ENCODE measurements around the gene WNT9A.

The WNT9A gene

DNA sequence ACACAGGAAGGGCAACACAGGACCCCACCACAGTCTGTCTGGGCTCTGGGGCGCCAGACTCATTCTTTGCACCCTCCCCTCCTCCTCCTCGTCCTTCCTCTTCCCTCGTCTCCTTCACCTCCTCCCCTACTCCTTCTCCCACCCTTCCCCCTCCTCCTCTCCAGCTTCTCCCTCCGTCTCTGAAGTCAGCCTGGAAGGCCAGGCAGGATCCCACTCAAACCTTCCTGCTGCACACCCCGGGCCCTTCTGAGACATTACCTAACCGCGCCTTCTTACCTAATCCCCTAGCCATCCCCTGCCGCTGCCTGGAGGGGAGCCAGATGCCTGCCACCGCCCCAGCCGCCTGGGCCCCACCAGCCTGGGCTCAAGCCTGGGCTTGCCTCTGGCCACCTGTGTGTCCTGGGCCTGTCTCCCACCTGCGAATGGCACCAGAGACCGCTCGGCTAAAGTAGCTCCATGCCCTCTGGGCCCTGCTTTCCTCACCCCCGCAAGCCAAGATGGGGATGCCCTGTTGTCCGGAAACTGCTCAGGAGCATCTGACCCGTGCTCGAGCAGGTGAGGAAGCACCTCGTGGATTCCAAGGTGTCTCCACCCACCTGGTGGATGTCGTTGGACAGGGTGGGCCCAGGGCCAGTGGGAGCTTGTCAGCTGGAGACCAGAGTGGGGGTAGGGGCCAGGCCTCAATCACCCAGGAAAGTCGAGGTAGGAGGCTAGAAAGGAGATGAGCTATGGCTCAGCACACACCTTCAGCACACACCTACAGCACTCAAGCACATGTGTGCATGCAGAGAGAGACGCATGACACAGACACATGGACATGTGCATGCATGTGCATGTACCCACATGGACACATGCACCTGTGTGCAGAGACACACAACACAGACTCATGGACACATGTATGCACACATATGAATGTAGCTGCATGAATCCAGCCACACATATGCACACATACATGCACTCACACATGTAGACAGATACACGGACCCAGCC is 31.9 kb downstream of the WNT9A start (continued):
- TF ChIP-seq, protein P1, sequence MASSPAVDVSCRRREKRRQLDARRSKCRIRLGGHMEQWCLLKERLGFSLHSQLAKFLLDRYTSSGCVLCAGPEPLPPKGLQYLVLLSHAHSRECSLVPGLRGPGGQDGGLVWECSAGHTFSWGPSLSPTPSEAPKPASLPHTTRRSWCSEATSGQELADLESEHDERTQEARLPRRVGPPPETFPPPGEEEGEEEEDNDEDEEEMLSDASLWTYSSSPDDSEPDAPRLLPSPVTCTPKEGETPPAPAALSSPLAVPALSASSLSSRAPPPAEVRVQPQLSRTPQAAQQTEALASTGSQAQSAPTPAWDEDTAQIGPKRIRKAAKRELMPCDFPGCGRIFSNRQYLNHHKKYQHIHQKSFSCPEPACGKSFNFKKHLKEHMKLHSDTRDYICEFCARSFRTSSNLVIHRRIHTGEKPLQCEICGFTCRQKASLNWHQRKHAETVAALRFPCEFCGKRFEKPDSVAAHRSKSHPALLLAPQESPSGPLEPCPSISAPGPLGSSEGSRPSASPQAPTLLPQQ (tag by site-specific recombination; IDR thresholded peaks at IDR 0.05) = peak; percentile 100
- TF ChIP-seq REPIN1 (tag by site-specific recombination; IDR thresholded peaks at IDR 0.05; ENCODE audit: low read depth) = 0 out of 2 replicates have a peak, but pooled peaks have one; percentile 42
- TF ChIP-seq ZNF544 (tag by site-specific recombination; IDR thresholded peaks at IDR 0.05) = no peak
- TF ChIP-seq, protein P2, sequence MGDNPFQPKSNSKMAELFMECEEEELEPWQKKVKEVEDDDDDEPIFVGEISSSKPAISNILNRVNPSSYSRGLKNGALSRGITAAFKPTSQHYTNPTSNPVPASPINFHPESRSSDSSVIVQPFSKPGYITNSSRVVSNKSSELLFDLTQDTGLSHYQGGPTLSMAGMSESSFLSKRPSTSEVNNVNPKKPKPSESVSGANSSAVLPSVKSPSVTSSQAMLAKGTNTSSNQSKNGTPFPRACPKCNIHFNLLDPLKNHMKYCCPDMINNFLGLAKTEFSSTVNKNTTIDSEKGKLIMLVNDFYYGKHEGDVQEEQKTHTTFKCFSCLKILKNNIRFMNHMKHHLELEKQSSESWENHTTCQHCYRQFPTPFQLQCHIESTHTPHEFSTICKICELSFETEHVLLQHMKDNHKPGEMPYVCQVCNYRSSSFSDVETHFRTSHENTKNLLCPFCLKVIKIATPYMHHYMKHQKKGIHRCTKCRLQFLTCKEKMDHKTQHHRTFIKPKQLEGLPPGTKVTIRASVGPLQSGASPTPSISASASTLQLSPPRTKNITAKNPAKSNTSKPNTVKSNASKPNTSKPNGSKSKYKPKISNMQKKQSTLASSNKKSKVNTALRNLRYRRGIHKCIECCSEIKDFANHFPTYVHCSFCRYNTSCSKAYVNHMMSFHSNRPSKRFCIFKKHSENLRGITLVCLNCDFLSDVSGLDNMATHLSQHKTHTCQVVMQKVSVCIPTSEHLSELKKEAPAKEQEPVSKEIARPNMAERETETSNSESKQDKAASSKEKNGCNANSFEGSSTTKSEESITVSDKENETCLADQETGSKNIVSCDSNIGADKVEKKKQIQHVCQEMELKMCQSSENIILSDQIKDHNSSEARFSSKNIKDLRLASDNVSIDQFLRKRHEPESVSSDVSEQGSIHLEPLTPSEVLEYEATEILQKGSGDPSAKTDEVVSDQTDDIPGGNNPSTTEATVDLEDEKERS (tag by site-specific recombination; IDR thresholded peaks at IDR 0.05) = no peak
- TF ChIP-seq ZNF274 (IDR thresholded peaks at IDR 0.05; ENCODE audit: low read length) = no peak
- TF ChIP-seq ZNF274 (tag by site-specific recombination; IDR thresholded peaks at IDR 0.05; ENCODE audit: borderline replicate concordance) = no peak

DNA sequence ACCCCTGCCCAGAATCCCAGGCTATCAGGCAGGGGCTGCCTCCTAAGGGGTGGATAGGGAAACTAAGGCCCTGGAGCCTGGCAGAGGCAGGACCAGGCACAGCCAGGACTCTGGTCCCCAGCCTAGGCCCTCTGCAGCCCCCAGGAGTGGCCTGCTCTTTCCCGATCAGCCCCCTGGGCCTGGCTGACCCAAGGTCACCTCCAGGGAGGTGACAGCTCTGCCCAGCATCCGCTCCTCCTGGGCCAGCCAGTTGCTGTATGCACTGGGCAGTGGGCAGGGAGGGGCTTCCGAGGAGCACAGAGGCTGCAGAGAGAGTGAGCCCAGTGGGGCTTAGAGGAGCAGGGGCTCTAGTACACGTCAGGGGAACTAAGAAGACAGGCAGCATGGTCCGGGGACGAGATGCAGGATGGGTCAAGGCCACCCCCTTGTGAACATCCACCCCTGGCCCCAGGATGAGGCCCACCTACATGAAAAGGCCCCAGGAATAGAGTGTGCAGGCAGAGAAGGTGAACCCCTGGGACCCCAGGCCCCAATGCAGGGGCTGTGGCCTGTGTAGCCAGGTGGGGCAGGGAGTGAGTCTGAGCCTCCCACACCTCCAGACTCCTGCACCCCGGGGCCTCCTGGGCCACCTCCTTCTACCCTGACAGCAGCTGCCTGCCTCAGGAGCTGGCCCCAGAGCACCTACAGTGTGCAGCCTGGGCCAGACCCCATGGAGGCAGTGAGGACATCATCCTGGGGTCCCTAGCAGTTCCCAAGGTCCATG is 32.8 kb downstream of the WNT9A start:
- ChIA-PET POLR2A (interaction anchor here (1.5 kb wide), 1 partner anchor 13 kb away, joined by 3 read pairs; no protein-coding TSS in a partner anchor), CTCF (interaction anchor here (1.5 kb wide), 1 partner anchor 153 kb away, joined by 3 read pairs; no protein-coding TSS in a partner anchor)
- Histone ChIP-seq H3K9me3 (ENCODE audit: control insufficient read depth, insufficient read depth, low read depth, low read length) (no peaks in the 10 kb centered on the region; the same call in 1 of the 2 replicates), H3K4me3 (ENCODE audit: low read depth, low read length) (no peak overlapping the region), H3K27ac (ENCODE audit: extremely low read depth, low read depth, low read length) (no peak overlapping the region; the same call in 1 of the 2 replicates), H3K4me1 (ENCODE audit: control insufficient read depth, insufficient read depth, low read length) (0 out of 2 replicates have a peak, but pooled peaks cover 2% of the 10 kb centered on the region), H3K36me3 (ENCODE audit: control insufficient read depth in 2 of 2, insufficient read depth in 1 of 2, low read length in 2 of 2) (no peaks in the 10 kb centered on the region)
- TF ChIP-seq ZNF423 (tag by site-specific recombination; IDR thresholded peaks at IDR 0.05) (no peak), ZNF37A (tag by site-specific recombination; IDR thresholded peaks at IDR 0.05) (no peak)

GRCh38 chr1:227913764-227914721 is 33.7 kb downstream of the WNT9A start:
- CTCF ChIA-PET = interaction anchor here (0.8 kb wide), 1 partner anchor 39 kb away, joined by 4 read pairs; no protein-coding TSS in a partner anchor
- POLR2A ChIA-PET = no interaction called here
- Histone ChIP-seq H3K4me3 (ENCODE audit: low read depth, low read length) (no peak overlapping the region), H3K36me3 (ENCODE audit: control insufficient read depth in 2 of 2, insufficient read depth in 1 of 2, low read length in 2 of 2) (no peaks in the 10 kb centered on the region), H3K4me1 (ENCODE audit: control insufficient read depth, insufficient read depth, low read length) (0 out of 2 replicates have a peak, but pooled peaks cover 2% of the 10 kb centered on the region), H3K27ac (ENCODE audit: extremely low read depth, low read depth, low read length) (no peak overlapping the region), H3K9me3 (ENCODE audit: control insufficient read depth, insufficient read depth, low read depth, low read length) (no peaks in the 10 kb centered on the region; the same call in 1 of the 2 replicates)
- TF ChIP-seq ZNF324 (tag by site-specific recombination; IDR thresholded peaks at IDR 0.05) (no peak), ZNF645 (tag by site-specific recombination; IDR thresholded peaks at IDR 0.05) (no peak), ZNF2 (tag by site-specific recombination; IDR thresholded peaks at IDR 0.05) (no peak), ZNF274 (IDR thresholded peaks at IDR 0.05; ENCODE audit: low read length) (no peak), ZNF274 (tag by site-specific recombination; IDR thresholded peaks at IDR 0.05; ENCODE audit: borderline replicate concordance) (no peak), ZNF843 (tag by site-specific recombination; IDR thresholded peaks at IDR 0.05) (no peak), ZNF521 (tag by site-specific recombination; IDR thresholded peaks at IDR 0.05) (no peak), ZBTB11 (tag by site-specific recombination; conservative IDR thresholded peaks at IDR 0.05; ENCODE audit: low read depth) (no peak), ZNF670 (tag by site-specific recombination; IDR thresholded peaks at IDR 0.05; ENCODE audit: low read depth) (no peak), ZNF221 (tag by site-specific recombination; IDR thresholded peaks at IDR 0.05; ENCODE audit: borderline replicate concordance) (no peak), ZBTB8A (tag by site-specific recombination; IDR thresholded peaks at IDR 0.05) (no peak)

All from HEK293 (cell line).